SU-DHL-6 (cell line): ENCODE results near the gene REXO1.

Experiments
- H2AFZ ChIP-seq: fragments of 200-600 bp; sonication (generic); 2 replicates; pipeline ENCODE4 v1.6.1; 2014; ENCODE audit warnings: low read depth, mild to moderate bottlenecking, moderate library complexity, mixed read lengths, antibody characterized with exemption, low read length; ENCODE audit not compliant: severe bottlenecking
- H3F3A ChIP-seq: fragments of 200-600 bp; shearing (Covaris generic); 2 replicates; pipeline ENCODE4 v1.6.0; 2016; ENCODE audit warnings: antibody characterized with exemption, mild to moderate bottlenecking; ENCODE audit not compliant: insufficient read depth
- H3K27ac ChIP-seq: fragments of 200-600 bp; sonication (generic); 2 replicates; pipeline ENCODE4 v1.5.1; 2016; ENCODE audit warnings: low read depth, mild to moderate bottlenecking, low read length, moderate library complexity, mixed read lengths
- H3K27me3 ChIP-seq: fragments of 200-600 bp; sonication (generic), shearing (Covaris generic); 2 replicates; pipeline ENCODE4 v1.6.0; 2014; ENCODE audit warnings: mild to moderate bottlenecking, low read length
- H3K36me3 ChIP-seq: fragments of 200-600 bp; sonication (generic); 2 replicates; pipeline ENCODE4 v1.6.1; 2014; ENCODE audit warnings: mild to moderate bottlenecking, low read length, mixed read lengths
- H3K4me2 ChIP-seq: fragments of 300-600, 200-600 bp; shearing (Covaris generic), sonication (generic); 2 replicates; pipeline ENCODE4 v1.6.0; 2014; ENCODE audit warnings: low read length, low read depth, mild to moderate bottlenecking; ENCODE audit not compliant: poor library complexity, severe bottlenecking
- H3K4me3 ChIP-seq: fragments of 200-600 bp; sonication (generic); 2 replicates; pipeline ENCODE4 v1.5.1; 2014; ENCODE audit warnings: antibody characterized with exemption, low read length, mild to moderate bottlenecking, mixed read lengths; ENCODE audit not compliant: insufficient read depth, poor library complexity, severe bottlenecking
- H3K79me2 ChIP-seq: fragments of 200-600 bp; sonication (generic); 2 replicates; pipeline ENCODE4 v1.6.1; 2014; ENCODE audit warnings: mild to moderate bottlenecking, low read length, moderate library complexity; ENCODE audit not compliant: insufficient read depth
- H3K9ac ChIP-seq: fragments of 200-600 bp; sonication (generic); 2 replicates; pipeline ENCODE4 v1.7.0; 2014; ENCODE audit warnings: mild to moderate bottlenecking, low read length
- H3K9me2 ChIP-seq: fragments of 200-600 bp; sonication (generic); replicated peaks from 2 replicates; pipeline ENCODE4 v1.6.1; 2014; ENCODE audit warnings: low read length; ENCODE audit not compliant: insufficient read depth
- H3K9me3 ChIP-seq: fragments of 200-600 bp; sonication (generic); 2 replicates; pipeline ENCODE4 v1.6.1; 2014; ENCODE audit warnings: low read length, mixed read lengths; ENCODE audit not compliant: insufficient read depth
- H4K20me1 ChIP-seq: fragments of 200-600 bp; sonication (generic); 2 replicates; pipeline ENCODE4 v1.6.1; 2014; ENCODE audit warnings: low read depth, mild to moderate bottlenecking, antibody characterized with exemption, low read length, moderate library complexity, mixed read lengths
- CTCF ChIP-seq: fragments of 200-600 bp; sonication (generic); IDR thresholded peaks from one replicate; pipeline ENCODE4 v1.5.1; 2017; ENCODE audit warnings: antibody characterized with exemption, mild to moderate bottlenecking, low read length, moderate library complexity; ENCODE audit not compliant: insufficient read depth, poor library complexity, severe bottlenecking
- EZH2phosphoT487 ChIP-seq: fragments of 200-600 bp; sonication (generic), shearing (Covaris generic); conservative IDR thresholded peaks from 2 replicates; pipeline ENCODE4 v1.6.1; 2018; ENCODE audit warnings: mild to moderate bottlenecking, antibody characterized with exemption, low read length, moderate library complexity, mixed read lengths

The REXO1 gene

GRCh38 chr19:1871140-1871597 lies 22.9 kb upstream of the REXO1 start:
- Histone ChIP-seq H3K36me3 (no peaks in the 10 kb centered on the region), H3K79me2 (peaks cover 46% of the 10 kb centered on the region), H3K9me3 (no peaks in the 10 kb centered on the region), H3K4me2 (no peak overlapping the region), H3K27ac (no peak overlapping the region), H3F3A (peaks cover 12% of the 10 kb centered on the region), H3K27me3 (no peaks in the 10 kb centered on the region), H2AFZ (no peak overlapping the region), H3K9me2 (no peaks in the 10 kb centered on the region), H3K4me3 (no peak overlapping the region), H3K9ac (no peak overlapping the region), H4K20me1 (peaks cover 8% of the 10 kb centered on the region)
- TF ChIP-seq EZH2phosphoT487 (no peak), CTCF (no peak)

- no peak overlapping the region for H3K9ac ChIP-seq
- H3K9me2 ChIP-seq: no peaks in the 10 kb centered on the region
- H3K27me3 ChIP-seq: no peaks in the 10 kb centered on the region
- no peak overlapping the region for H3K4me3 ChIP-seq
- no peaks in the 10 kb centered on the region for H3K9me3 ChIP-seq
- no peak for TF ChIP-seq EZH2phosphoT487
- TF ChIP-seq CTCF: no peak
- peaks cover 1% of the 10 kb centered on the region; the same call in 1 of the 2 replicates for H4K20me1 ChIP-seq
- peaks cover 26% of the 10 kb centered on the region for H3K79me2 ChIP-seq
- peaks cover 18% of the 10 kb centered on the region for H3F3A ChIP-seq
- H3K27ac ChIP-seq: no peak overlapping the region
- H3K36me3 ChIP-seq: no peaks in the 10 kb centered on the region
- no peak overlapping the region for H2AFZ ChIP-seq
- H3K4me2 ChIP-seq: no peak overlapping the region
Observed at GRCh38 chr19:1868971-1869370, 20.7 kb upstream of the REXO1 start.

- Histone ChIP-seq H3K9me3 (no peaks in the 10 kb centered on the region), H3K27ac (no peak overlapping the region), H3K9ac (no peak overlapping the region), H2AFZ (no peak overlapping the region), H3K9me2 (no peaks in the 10 kb centered on the region), H3F3A (peaks cover 18% of the 10 kb centered on the region), H3K79me2 (peaks cover 13% of the 10 kb centered on the region), H3K4me3 (no peak overlapping the region), H3K36me3 (no peaks in the 10 kb centered on the region), H3K27me3 (no peaks in the 10 kb centered on the region), H4K20me1 (no peaks in the 10 kb centered on the region), H3K4me2 (no peak overlapping the region)
- TF ChIP-seq EZH2phosphoT487 (no peak), CTCF (no peak)
Observed at GRCh38 chr19:1867349-1867724, 19.1 kb upstream of the REXO1 start.
